Lower leg skin (tissue), 4 donors: ENCODE data around the gene MIA2. TPM values are rescaled to one million over a fixed set of nuclear protein-coding genes. Genes with fewer than 3 reads are reported as not detected.

ENCODE experiments used
- DNase-seq, 2 donors: peaks; one replicate each; pipeline ENCODE4 v3.0.0-alpha.2; 2019; ENCODE audit warnings: low spot score in 2 of 2
- H3K4me3 ChIP-seq: fragments of 200-600 bp; sonication (generic); 2 replicates; pipeline ENCODE4 v1.5.1; 2017; ENCODE audit warnings: mild to moderate bottlenecking, low read depth; ENCODE audit not compliant: poor library complexity, severe bottlenecking
- POLR2A ChIP-seq, 2 donors: fragments of 450-650 bp; IDR thresholded peaks; one replicate each; pipeline ENCODE4 v1.6.1; 2016 to 2017; ENCODE audit warnings: antibody characterized with exemption in 2 of 2, mild to moderate bottlenecking in 1 of 2, moderate library complexity in 1 of 2
- WGBS, 2 donors: methylation state at CpG; one replicate each; pipeline ENCODE4 v1.1.5; 2018; 5-methylcytosine and 5-hydroxymethylcytosine counted together
- intact Hi-C: fragments of 100-400 bp; cut with DNase I; formaldehyde crosslinking; loops from one replicate; pipeline ENCODE4 v1.15.0; 2023; ENCODE audit warnings: low total_unique reads
- total RNA-seq, 4 donors: library from RNA; depleted of rRNA; stranded (reverse); fragments of >200 nt; gene quantifications; one replicate each; pipeline ENCODE4 v1.1.0, GENCODE V29; 2016
- TF ChIP-seq, protein P1 (sequence below), 3 donors: fragments of 450-650 bp; IDR thresholded peaks; one replicate each; pipeline ENCODE4 v1.5.1; 2016; ENCODE audit warnings: antibody characterized with exemption in 3 of 3, mild to moderate bottlenecking in 3 of 3, moderate library complexity in 2 of 3

Gene MIA2
- total RNA-seq, 4 donors from 2014 or later: 14.0 to 19.5 (median 15.8) TPM

DNA sequence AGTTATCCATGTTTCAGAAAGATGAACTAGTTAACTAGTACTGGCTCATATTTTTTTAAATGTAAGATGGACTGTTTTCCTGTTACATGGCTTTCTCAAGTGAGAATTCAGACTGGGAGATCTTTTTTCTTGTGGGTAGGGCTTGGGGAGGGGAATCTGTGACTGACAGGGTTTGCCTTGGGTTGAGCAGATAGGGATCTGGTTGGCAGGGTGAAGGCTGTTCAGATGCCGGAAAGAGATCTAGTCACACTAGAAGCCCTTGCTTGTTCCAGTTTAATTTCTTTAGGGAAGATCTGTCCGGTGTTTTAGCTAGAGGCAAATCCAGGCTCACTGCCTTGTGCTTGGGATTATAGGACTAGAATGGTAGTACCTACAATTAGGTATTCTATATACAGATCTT, 135.3 kb downstream of the MIA2 start:
- WGBS, 2 donors: 64 to 76% methylated on average over 2 of the region's 2 CpGs
- TF ChIP-seq, protein P1, sequence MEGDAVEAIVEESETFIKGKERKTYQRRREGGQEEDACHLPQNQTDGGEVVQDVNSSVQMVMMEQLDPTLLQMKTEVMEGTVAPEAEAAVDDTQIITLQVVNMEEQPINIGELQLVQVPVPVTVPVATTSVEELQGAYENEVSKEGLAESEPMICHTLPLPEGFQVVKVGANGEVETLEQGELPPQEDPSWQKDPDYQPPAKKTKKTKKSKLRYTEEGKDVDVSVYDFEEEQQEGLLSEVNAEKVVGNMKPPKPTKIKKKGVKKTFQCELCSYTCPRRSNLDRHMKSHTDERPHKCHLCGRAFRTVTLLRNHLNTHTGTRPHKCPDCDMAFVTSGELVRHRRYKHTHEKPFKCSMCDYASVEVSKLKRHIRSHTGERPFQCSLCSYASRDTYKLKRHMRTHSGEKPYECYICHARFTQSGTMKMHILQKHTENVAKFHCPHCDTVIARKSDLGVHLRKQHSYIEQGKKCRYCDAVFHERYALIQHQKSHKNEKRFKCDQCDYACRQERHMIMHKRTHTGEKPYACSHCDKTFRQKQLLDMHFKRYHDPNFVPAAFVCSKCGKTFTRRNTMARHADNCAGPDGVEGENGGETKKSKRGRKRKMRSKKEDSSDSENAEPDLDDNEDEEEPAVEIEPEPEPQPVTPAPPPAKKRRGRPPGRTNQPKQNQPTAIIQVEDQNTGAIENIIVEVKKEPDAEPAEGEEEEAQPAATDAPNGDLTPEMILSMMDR (IDR thresholded peaks at IDR 0.05): no peak
- no peak for TF ChIP-seq POLR2A (IDR thresholded peaks at IDR 0.05)
- no peak overlapping the region for H3K4me3 ChIP-seq
- DNase-seq: no peak
- intact Hi-C loops: no loop called here

- no peak overlapping the region for H3K4me3 ChIP-seq
- 91 to 93% methylated on average over 12 of the region's 12 CpGs for WGBS, 2 donors
- no peak for DNase-seq
- intact Hi-C loops: no loop called here
- TF ChIP-seq, protein P1 (IDR thresholded peaks at IDR 0.05): no peak
- no peak for TF ChIP-seq POLR2A (IDR thresholded peaks at IDR 0.05)
Observed at GRCh38 chr14:39370415-39370814, 136.7 kb downstream of the MIA2 start.

GRCh38 chr14:39372656-39373055, 138.9 kb downstream of the MIA2 start:
- intact Hi-C loops: no loop called here
- no peak for DNase-seq
- TF ChIP-seq, protein P1 (IDR thresholded peaks at IDR 0.05): no peak
- no peak for TF ChIP-seq POLR2A (IDR thresholded peaks at IDR 0.05)
- no peak overlapping the region for H3K4me3 ChIP-seq
- WGBS, 2 donors: 100% methylated on average over 1 of the region's 1 CpG

DNA sequence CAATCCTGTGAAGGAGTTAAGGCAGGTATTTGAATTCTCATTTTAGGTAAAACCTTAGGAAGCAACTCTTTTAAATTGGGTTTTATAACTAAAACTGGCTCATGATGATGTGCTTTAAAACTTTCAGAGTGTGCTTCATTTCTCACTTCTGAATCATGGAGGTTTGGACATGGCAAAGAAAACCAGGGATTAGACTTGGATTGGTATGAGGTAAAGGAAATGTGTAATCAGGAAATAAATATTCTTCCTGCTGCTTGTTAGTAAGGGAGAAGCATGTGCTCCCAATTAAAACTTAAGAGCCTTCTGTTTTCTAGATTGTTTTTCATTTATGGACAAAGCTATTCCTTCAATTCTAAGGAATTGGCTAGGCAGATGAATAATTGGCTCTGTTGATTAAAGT, 141.1 kb downstream of the MIA2 start:
- intact Hi-C loops: no loop called here
- TF ChIP-seq, protein P1 (IDR thresholded peaks at IDR 0.05): no peak
- no peak for TF ChIP-seq POLR2A (IDR thresholded peaks at IDR 0.05)
- no peak for DNase-seq

GRCh38 chr14:39376667-39377403, 143.1 kb downstream of the MIA2 start:
- whole genome bisulfite sequencing, 2 donors: 25 to 33% methylated on average over 4 of the region's 4 CpGs
- intact Hi-C loops: no loop called here
- no peak for TF ChIP-seq POLR2A (IDR thresholded peaks at IDR 0.05)
- TF ChIP-seq, protein P1 (IDR thresholded peaks at IDR 0.05): no peak
- DNase-seq: no peak
- H3K4me3 ChIP-seq: no peak overlapping the region

More for the DNA sequence above, 141.1 kb downstream of the MIA2 start:
- H3K4me3 ChIP-seq: no peak overlapping the region

DNA sequence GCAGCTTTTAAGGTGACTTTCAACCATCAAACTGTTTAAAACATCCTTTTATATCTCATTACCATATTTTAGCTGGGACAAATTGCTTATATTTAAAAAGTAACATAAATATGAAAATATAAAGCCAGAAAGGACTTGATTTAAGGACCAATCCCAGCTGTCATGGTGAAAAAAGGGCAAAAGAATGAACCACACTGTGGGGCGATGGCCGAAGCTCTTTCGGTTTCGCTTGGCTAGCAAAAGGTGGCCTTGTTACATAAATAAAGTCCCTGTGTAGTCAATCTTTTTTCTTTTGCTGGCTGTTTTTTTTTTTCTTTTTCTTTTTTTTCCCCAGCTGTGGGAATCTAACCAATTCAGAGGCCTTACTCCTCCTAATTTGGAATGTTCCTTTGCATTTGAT, 147.7 kb downstream of the MIA2 start:
- 97 to 98% methylated on average over 4 of the region's 4 CpGs for WGBS, 2 donors
- intact Hi-C loops: no loop called here
- DNase-seq: no peak
- TF ChIP-seq POLR2A (IDR thresholded peaks at IDR 0.05): no peak
- TF ChIP-seq, protein P1 (IDR thresholded peaks at IDR 0.05): no peak
- H3K4me3 ChIP-seq: no peak overlapping the region
